ENCODE data around the gene AK9. TPM values are rescaled to one million over a fixed set of nuclear protein-coding genes. Genes with fewer than 3 reads are reported as not detected.

Gene AK9
- total and polyA plus RNA-seq, 9 of the 15 experiments (the other 6 are each of a cell fraction or from before 2014, with no cell fraction given), result 0.59 to 1.9 (median 1.2) TPM

- TF ChIP-seq KHSRP (IDR thresholded peaks at IDR 0.05) (no peak), HIVEP1 (CRISPR knock-in tag; IDR thresholded peaks at IDR 0.05) (no peak), RREB1 (CRISPR knock-in tag; IDR thresholded peaks at IDR 0.05) (peak; percentile 27; the same call in 1 of the 2 replicates)
Measured at GRCh38 chr6:109455437-109456110, 235.4 kb downstream of the AK9 start, which contains the start of gene MICAL1 (continued).

Data from K562 (cell line).